GM21737 (cell line): Measurements from ENCODE around the gene ZNF23.
"Not testable (repeated sequence)": the region's sequence is repeated elsewhere in the genome, so short reads cannot be mapped to it uniquely, and the experiment has no call there.

Experiments
- ATAC-seq: cut with Tn5 transposase; IDR thresholded peaks from one replicate; pipeline ENCODE4 v1.9.1; 2021; ENCODE audit warnings: mild to moderate bottlenecking, moderate library complexity; ENCODE audit not compliant: unreplicated experiment

ZNF23 gene

DNA sequence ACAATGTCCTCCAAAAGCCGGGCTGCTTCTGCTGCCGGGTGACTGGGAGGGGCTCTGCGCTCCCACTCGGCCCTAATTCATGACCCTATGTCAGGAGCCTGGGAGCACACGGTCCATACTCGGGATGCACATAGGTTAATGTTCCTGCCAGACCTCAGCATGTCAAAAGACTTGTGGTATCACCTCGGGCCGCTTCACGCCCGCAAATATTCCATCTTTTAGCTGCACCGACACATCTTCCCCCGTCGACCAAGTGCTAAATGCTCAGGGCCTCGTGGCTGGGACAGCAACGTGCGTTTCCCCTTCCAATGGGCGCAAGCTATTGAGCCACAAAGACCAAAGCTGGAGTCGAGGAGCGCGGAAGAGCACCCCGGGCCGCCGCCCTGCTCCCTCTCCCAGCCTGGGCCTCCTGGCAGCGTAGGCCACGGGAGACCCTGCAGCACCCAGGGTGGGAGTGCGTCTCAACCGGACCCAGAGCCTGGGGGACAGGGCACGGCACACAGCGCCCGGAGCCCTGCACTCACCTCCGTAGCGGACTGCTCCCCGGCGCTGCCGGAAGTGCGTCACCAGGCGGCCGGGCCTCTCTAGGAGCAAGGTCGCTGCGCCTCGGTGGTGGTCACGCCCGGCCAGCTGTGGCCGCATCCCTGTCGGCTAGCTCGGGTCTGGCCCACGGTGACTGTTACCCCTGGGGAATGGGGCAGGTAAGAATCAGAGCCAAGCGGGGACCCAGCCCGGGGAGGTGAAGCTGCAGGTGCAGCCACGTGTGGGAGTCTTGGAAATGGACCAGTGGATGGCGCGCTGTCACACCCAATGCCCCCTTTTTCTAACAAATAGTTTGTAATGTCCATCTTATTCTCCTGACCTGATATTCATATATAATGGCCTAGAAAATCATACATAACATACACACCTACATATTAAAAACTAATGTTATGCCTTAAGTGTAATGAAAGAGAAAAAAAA is at the start of gene ZNF23:
Gene ZNF23, minus strand, starts transcription at position 562 of the 963 bp plus-strand sequence. CDS start 5,451 bp downstream, outside the sequence.
- peak; percentile 98 for ATAC-seq

DNA sequence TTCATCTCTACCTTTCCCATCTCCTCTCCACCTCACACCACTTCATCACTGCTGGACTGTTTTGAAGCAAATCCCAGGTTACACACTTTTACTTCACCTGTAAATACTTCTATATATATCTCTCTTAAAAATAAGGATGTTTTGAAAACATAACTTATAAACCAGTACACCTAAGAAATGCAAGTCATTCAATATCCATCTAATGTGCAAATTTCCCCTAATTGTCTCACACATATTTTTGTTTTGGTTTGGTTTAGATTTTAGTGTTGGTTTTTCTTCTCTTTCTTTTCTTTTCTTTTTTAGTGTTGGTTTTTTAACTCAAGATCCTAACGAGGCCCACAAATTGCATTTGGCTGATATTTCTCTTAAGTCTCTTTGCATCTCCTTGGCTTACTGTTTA is 45.0 kb upstream of the ZNF23 start:
- no peak for ATAC-seq

DNA sequence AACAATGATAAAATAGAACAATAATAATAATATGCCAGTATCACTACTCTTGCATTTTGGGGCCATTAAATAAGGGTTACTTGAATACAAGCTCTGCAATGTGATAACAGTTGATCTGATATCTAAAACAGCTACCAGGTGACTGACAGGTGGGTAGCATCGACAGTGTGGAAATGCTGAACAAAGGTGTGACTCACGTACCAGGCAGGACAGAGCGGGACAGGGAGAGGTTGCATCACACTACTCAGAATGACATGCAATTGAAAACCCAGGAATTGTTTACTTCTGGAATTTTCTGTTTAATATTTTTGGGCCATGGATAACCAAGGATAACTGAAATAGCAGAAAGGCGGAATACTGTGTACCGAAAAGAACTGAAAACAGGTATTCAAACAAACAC is 42.9 kb upstream of the ZNF23 start:
- ATAC-seq: no peak

DNA sequence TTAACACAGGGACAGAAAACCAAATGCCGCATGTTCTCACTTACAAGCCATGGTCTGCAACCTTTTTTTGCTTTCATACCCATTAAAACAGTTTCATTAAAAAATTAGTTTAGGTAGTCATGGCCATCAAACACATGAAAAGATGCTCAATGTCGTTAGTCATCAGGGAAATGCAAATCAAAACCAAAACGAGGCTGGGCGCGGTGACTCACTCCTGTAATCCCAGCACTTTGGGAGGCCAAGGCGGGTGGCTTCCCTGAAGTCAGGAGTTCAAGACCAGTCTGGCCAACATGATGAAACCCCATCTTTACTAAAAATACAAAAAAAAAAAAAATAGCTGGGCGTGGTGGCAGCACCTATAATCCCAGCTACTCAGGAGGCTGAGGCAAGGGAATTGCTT is 42.0 kb upstream of the ZNF23 start:
- ATAC-seq: not testable (repeated sequence)

DNA sequence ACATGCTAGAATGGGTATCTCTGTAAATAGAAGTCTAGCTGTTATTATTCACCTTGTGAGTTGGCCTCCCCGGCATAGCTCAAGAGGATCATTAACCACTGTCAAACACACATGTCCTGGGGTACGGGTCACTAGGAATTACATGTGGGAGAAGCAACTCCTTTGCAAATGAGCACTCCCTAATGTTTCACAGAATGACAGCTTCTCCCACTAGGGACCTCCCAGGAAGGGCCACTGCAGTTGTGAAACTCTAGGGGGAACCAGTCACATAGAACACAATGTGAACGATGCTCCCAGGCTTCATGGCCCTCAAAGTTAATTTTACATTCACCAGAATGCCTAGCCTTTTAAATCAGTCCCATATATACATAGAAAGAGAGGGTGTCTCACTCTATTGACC is 39.5 kb upstream of the ZNF23 start:
- no peak for ATAC-seq

DNA sequence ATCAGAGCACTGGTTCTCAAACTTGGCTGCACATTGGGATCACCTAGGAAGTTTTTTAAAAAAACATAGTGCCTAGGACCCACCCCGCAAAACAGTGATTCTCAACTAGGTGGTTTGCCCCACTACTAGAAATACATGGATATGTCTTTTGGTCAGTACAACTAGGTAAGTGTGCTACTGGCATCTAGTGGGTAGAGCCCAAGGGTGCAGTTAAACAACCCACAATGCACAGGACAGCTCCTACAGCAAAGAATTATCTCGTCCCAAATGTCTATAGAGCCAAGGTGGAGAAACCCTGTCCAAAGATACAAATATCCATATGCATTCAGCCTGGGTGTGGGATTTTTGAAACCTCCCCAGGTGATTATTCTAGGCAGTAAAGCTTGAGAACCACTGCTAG is 38.9 kb upstream of the ZNF23 start:
- no peak for ATAC-seq

DNA sequence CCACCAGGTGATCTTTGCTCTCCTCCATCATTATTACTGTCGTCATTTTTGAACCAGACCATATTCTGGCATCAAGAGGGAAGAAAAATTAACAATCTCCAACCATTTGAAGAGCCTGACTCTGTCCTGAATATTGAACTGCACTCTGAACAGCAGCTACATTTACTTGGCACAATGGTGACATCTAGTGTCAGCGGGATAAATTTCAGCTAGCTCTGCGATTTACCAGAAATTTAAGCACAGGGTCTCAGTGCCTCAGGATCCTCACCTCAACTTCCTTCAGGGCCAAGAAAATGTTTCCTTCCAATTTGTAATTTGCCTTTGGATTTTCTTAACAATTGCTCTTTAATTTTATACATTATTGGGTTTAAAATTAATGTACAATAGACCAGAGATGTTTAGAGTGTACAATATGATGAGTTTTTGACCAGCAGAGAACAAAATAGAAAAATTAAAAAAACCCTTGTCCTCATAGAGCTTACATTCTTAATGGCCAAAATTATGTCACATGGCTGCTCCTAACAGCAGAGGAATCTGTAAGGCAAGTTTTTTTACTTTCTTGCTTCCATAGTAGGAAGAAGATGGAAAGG is 37.8 kb upstream of the ZNF23 start:
- no peak for ATAC-seq

DNA sequence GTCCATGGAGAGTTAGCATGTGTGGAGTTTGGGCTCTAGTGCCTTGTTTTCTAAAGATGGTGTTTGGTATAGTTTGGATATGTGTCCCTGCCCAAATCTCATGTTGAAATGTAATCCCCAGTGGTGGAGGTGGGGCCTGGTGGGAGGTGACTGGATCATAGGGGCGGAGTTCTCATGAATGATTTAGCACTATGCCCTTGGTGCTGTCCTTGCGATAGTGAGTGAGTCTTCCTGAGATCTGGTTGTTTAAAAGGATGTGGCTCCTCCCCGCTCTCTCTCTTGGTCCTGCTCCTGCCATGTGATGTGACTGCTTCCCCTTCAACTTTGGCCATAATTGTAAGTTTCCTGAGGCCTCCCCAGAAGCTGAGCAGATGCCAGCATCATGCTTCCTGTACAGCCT is 36.0 kb upstream of the ZNF23 start:
- ATAC-seq: no peak

DNA sequence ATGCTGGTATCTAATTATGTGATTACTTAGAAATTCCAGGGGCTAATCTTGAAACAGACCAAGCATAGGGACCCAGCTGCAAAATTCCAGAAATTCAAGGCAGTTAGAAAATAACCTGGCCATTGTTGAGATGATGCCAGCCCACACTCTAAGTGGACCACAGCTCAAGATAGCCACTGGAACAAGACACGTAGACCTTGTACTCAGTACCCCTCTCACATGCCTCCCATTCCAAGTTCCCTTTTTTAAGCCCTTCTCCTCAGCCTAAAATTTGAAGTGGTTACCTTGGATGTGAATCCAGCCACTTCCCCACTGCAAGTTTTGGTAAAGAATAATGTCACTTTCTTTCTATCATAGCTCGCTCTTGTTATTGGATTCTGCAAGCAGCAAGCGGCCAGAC is 31.2 kb upstream of the ZNF23 start:
- ATAC-seq: no peak

DNA sequence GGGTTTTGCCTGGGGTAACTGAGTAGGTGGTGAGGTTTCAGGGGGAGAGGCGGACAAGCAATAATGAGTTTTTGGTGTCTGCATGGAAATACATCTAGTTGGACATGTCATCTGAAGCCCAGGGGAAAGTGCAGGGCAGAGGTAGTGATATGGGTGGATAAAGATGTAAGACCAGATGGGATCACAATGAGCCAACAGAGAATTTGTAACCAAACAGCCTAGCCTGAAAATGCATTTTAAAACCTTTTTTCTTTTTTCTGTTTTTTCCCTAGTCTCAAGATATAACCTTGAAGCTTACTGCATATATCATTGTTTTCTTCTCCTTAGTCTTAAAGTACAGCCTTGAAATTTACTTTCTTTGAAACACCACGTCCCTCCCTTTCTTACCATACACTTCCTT is 30.7 kb upstream of the ZNF23 start:
- ATAC-seq: no peak

DNA sequence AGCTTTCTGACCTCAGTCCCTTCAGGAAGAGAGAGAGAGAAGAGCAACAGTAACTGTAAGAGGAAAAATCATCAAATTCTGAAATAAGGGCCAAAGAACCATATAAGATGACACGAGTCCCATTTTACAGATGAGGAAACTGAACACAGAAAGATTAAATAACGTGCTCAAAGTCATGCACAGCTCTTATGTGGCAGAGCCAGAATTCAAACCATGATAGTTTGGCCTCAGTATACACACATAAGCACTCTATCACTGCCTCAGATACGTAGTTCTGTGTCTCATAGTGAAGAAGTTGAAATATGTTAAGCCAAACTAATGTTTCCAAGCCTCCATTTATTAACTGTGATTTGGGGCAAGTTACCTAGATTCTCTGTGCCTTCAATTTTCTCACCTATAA is 29.0 kb upstream of the ZNF23 start:
- no peak for ATAC-seq

DNA sequence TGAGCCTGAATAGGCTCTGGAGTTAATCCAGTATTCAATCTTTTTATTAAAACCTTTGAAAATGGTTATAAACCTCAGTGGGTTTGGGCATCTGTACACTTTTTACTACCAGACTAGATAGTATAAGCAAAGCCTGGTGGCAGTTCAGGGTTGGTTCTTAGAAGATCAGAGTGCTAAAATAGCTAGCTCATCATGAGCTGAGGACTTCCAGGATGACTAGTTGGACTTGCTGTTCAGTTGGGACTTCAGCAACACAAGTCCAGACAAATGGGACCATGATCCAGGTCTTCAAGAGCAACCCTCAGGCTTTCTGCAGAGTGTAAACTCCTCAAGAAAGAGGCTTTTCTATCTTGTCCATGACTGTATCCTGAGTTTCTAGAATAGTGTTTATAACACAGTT is 28.3 kb upstream of the ZNF23 start:
- no peak for ATAC-seq

DNA sequence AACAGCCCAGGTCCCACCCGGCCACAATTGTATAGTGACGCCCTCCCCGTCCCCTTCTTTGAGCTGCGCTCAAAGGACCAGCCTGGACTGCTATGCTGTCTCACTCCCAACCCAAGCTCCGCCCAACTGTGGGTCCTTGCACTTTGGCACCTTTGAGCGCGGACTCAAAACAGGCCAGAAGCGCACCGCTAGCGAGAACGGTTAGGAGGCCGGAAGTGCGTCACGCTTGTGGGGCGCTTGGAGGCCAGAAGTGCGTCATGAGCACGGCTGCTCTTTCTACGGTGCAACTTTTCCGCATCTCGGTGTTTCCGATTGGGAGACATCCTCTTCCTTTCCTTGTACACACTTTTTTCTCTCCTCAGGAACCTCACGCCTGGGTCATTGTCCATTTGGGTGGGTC is 27.1 kb upstream of the ZNF23 start, which contains the start of gene ZNF19:
Gene ZNF19, minus strand, starts transcription at position 203 of the 400 bp plus-strand sequence. CDS start 7,210 bp downstream, outside the sequence.
- ATAC-seq: no peak

DNA sequence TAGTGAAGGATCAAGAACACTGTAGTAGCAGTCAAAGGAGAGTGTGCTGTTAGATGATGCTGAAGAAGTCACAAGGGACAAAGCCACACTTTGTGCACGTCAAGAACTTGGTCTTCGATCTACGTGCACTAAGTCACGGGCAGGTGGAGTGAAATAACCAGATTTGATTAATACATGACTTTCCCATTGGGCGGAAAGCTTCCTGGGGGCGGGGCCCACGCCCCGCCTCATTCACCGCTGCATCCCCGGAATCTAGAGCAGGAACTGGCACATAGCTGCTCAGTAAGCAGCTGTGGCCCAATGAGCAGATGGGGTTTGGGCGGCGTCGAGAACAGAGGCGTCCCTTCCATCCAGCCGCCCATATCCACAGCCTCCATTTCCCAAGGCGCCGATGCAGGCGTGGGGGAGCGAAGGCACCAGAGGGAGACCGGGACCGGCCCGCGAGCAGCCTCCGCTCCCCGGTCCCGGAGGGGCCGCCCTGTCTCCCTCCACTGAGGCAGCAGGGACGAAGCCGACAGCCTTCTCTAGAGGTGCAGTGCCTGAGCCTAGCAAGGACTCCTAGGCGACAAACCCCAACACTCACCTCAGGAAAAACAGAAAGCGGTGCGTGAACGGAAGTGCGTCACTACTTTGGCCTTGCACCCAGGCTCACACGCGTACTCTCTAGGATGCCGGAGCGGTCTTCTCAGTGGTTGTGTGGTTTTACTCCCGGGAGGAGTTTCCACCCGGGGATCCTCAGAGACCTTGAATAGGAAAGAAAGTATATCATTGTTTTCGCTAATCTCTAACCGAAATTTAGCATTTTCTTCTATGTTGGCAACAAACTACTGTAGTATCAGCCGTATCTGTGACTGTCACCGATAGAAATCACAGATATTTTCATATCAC is 22.2 kb upstream of the ZNF23 start:
- ATAC-seq: peak; percentile 86

DNA sequence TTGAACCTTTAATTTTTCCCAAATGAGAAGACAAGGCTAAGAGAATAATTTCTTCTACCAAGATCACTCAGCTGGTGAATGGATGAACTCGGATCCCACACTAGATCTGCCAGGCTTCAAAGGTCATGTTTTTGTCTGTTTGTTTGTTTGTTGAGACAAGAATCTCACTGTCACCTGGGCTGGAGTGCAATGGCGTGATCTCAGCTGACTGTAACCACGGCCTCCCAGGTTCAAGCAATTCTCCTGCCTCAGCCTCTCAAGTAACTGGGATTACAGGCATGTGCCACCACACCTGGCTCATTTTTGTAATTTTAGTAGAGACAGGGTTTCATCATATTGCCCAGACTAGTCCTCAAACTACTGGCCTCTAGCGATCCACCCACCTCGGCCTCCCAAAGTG is 20.5 kb upstream of the ZNF23 start:
- ATAC-seq: no peak

DNA sequence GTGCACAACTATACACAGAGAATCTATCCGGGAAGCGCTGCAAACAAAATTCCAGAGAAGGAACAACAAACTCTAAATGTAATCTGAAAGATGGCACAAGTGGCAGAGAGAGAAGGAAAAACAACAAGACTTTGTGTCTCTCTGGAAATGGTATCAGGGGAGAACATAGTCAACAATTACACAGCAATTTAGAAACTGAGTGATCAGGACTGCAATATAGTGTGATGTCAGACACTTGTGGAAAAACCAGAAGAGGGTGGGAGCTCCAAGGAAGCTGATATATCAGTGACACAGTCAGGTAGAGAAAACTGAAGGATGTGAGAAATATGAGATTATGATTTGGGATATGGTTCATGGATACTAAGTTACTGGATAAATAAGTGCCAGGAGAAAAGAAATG is 18.9 kb upstream of the ZNF23 start:
- no peak for ATAC-seq

DNA sequence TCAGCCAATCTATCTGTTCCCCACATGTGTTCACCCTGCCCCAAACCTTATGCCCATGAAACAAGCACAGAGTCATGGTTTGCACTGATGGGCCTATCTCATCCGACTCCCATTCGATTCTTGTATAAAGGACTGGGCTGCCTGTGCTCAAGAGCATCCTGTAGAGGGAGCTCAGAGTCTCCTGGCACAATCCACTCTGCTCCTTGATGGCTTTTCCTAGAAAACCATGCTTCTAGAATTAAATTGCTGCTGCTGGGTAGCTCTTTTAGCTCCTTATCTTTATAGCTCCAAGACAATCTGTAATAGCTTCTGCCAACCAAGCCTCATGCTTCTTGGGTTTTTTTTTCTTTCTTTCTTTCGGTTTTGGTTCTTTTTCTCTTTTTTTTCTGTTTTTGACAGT is 17.4 kb upstream of the ZNF23 start:
- ATAC-seq: no peak

DNA sequence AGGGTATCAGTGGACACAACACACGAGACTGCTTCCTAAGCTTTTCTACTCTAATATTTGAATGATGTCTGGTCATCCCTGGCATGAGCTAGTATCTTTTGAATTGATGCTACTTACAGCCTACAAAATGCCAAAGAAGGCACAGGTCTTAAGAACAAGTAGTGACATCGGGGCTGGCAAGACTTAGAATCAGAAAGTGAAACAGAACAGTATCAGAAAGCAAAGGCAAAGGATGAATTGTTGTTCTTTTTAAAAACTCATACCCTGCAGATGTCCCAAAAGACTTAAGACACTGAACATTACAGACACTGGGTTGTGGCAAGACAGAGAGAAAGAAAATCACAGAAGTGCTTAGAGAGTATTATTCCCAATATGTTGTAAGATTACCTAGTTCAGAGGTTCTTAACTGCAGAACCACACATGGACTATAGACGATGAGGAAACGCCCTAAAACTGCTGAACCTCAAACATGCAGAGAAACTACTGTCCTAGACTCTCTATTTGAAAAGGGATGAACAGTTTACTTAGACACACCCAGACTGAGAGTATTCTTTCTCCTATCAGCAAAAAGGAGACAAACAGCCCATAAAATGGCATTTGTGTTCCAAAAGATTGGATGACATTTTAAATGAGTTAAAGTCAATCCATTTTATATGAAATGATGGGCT is 14.5 kb upstream of the ZNF23 start:
- ATAC-seq: no peak

DNA sequence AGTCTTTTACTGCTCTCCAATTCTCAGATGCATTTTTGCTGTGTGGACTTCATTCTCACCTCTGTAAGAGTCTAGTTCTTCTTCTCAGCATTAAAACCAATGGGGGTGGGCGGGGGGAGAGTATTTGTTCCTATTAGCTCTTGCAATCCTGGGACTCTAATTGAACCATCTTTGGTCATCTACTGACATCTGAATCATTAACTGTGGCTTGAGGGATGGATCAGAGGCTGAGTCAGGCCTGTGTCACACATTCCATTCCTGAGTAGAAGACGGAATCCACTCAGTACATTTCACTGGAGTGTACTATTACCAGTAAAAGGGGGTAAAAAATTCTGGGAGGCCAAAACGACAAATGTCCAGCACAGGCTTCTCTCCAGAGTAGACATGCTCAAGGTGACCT is 12.8 kb upstream of the ZNF23 start:
- no peak for ATAC-seq

DNA sequence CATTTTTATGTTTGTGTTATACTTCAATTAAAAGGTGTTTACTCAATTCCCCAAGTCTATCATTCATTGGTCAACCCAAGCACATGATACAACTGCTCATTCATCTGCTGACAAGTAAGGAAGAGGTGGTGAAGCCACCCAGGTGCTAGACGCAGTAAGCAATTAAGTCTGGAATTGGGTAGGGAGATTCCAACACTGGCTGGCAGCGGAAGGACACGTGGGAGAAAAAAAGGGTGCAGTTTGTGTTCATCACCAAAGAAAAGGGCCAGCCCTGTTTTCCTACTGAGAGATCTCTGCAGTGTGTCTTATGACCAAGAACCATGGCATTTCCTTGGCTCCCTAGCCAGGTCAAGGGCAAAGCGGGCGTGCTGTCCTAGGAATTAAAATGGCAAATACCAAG is 11.8 kb upstream of the ZNF23 start:
- ATAC-seq: no peak

DNA sequence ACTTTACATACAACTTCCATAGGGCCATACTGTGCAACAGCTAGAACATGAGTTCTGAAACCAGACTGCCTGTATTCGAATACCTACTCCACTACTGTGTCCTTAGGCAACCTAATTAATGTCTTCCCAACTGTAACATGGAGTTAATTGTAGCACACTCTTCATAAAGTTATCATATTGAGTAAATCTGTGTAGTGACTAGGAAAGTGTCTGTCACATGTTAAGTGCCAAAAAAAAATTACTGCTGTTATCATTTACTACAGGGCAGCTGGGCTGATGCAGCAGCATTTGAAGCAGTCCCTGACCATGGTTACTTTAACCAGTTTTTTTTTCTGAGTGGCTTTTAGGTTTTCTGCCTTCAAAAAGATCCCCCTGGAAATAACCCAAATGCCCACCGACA is 10.9 kb upstream of the ZNF23 start:
- ATAC-seq: no peak
